HG03575 (cell line): ENCODE data around the gene ZNF385D.
"Not testable (repeated sequence)": the region's sequence is repeated elsewhere in the genome, so short reads cannot be mapped to it uniquely, and the experiment has no call there.

Experiments used
- ATAC-seq: cut with Tn5 transposase; IDR thresholded peaks from one replicate; pipeline ENCODE4 v1.9.1; 2021; ENCODE audit not compliant: unreplicated experiment, insufficient number of reproducible peaks, low FRiP score; ENCODE audit errors: extremely low read depth

The ZNF385D gene

DNA sequence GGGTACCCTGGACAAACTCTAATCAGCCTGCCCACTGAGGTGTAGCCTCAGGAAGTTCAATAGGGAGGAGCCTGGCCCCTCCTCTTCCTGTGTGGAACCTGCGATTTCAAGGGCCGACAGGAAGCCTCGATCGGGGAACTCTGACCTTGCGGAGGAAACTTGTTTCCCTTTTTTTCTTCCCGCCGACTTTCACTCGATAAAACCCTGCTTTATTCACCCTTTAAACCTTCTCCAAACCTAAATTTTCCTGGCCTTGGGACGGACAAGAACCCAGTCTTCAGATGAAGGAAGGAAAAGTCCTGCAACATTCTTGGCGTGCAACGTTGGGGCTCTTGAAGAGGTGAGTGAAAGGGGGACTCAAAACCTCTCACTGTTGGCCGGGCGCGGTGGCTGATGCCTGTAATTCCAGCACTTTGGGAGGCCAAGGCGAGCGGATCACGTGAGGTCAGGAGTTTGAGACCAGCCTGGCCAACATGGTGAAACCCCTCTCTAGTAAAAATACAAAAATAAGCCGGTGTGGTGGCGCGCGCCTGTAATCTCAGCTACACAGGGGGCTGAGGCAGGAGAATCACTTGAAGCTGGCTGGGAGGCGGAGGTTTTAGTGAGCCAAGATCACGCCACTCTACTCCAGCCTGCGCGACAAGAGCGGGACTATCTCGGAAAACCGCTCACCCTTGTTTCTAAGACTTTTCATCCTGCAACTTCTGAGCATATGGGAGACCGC is 208.2 kb downstream of the ZNF385D start:
- ATAC-seq: no peak

DNA sequence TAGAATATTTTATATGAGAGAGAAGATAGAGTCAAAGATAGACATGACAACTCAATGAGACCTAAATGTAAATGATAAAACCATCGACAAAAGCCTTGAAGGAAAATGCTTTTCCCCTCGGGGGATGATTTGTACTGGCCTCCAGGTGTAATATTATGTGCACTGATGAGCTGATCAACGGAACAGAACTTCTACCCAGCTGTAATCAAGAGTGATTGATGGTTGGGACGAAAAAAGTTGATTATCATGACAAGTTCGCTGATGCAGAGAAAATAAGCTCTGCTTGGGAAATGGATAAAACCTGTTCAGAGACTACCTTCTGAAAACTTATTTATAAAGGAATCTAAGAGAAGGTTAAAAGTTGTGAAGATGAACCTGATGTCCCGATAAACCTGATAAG is 210.7 kb downstream of the ZNF385D start:
- ATAC-seq: no peak

DNA sequence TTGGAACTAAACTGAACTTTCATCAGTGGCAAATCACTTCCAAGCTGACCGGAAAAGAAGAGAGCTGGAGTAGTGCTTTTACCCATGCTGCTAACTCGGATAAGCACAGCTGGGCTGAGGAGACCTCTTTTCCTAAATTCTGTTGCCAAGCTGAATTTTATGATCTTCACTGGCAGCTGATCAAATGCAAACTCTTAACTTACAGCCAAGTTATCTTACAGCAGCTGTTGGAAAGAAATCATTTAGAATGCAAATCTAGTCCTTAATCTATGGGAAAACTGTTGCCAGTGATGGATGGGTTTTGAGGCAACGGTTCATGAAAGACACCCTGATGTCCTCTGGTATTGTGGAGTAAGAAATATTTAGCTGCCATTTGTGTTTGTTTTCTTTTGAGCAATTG is 216.5 kb downstream of the ZNF385D start:
- ATAC-seq: no peak

DNA sequence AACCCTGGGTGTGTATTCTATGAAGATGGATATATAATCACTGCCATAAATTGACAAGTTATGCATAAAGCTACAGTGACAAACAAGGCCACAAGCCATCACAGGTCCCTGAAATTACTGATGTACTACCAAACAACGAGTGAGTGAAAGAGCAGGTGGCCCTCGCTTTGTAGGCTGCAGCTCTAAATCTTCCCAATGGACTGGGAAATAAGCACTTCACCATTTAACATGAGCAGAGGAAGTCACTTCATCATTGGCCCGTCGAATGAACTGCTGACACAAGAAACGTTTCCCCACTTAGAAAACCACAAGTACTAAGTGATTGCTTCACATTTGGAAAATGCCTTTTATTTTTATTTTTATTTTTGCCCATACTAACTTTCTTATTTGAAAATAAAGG is 218.0 kb downstream of the ZNF385D start:
- ATAC-seq: no peak

DNA sequence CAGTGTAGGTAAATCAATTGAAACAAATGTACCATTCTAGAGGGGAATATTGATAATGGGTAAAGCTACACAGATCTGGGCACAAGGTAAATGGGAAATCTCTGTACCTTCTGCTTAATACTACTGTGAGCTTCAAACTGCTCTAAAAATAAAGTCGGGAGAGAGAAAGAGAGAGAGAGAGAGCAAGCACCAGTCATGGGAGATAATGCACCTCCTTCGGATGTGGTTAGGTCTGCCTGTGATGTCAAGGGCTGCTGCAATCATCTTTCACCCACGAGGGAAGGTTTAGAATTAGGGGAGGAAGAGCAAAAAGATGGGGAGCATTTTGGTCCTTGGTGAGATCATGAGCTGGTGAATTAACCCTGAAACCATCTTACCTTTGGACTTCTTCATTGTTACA is 219.1 kb downstream of the ZNF385D start:
- ATAC-seq: no peak

DNA sequence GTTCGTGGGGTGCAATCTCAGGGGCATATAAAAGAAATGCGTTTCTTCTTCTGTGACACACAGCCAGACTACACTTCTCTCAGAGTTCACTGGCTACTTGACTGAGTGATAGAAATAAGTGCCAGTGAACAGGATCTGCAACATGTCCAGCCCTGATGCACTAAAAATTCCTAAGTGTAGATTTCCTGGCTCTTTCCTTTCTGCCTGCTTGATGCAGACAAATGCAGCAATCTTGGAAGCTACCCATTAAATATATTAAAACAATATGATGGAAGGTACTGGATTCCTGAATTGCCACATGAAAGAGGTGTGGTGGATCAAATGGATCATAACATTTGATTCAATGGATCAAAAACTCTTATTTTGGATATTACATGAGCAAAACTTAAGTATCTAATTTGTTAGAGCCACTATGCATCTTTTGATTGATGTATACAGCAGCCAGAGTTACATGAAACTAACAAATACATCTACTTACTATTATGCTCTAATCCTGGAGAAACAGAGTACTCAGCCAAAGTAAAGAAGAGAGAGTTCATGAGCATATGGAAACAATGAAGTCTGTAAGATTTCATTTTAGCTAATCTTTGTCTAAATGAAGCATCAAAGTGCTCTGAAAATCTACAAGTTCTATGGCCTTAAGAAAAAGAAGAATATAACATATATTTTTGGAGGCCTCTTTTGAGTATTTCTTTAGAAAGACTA is 222.6 kb downstream of the ZNF385D start:
- ATAC-seq: no peak

DNA sequence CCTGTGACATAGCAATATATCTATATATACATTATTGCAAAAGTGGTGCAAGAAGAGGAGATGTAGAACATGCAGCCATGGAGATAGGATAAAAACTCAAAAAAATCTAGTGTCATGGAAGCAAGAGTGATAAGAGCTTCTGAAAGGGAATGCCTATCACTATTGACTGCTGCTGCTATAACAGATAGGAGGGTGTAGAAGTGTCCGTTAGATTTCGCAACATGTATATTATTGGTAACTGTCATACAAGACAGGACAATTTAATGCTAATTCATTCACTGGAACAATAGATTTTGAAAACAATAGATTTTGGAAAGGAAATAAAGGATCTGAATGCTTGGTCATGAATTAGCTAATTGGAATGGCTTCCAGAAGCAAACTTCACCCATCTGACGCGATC is 224.5 kb downstream of the ZNF385D start:
- no peak for ATAC-seq

DNA sequence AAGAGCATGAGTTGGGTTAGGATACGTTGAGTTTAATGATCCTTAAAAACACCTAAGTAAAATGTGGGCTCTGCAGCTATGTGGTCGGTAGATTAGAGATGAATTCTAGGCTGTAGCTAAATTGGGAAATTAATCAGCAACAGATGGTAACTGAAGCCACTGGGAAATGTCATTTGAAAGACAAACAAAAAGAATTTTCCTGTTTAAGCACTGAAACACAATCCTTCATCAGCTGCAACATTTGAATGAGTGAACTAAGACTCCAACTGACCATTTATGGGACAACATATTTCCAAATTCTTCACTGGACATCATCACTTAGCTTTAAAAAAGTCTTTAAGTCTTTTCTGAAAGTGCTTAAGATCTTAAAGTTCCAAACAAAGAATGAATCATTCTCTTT is 226.9 kb downstream of the ZNF385D start:
- ATAC-seq: no peak

DNA sequence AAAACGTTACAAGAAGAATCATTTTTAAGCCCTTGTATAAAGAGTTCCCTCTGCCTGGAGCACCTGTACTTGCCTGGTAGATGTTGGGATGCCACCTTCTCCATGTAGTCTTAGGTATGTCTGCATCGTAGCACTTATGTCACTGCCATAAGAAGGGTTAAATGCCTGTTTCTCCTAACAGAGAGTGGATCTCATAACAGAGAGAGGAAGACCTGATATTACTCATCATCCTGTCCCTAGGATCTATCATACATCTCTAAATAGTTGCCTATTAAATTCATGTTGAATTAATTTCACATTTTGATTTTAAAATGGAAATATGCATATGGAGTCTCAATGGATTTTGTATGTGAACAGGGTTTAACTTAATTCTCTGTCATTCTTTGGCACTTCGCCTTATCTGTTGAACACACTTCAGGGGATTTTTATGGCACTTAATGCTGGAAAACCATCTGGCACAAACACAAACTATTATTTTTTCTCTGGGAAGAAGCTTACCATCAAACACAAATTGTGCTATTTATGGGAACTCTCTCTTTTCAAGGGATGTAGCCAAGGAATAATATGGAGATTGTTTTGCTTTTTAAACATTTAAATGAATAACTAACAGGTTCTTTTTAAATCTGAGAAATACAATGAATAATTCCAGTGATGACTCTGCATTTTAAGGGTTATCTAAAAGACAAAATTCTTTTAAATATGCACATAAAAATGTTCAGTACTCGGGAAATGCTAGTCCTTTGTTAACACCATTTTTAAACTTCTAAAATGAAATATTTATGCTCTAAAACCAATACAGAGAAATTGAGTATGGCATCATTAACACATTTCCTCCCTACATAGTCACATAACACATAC is 230.7 kb downstream of the ZNF385D start:
- no peak for ATAC-seq

DNA sequence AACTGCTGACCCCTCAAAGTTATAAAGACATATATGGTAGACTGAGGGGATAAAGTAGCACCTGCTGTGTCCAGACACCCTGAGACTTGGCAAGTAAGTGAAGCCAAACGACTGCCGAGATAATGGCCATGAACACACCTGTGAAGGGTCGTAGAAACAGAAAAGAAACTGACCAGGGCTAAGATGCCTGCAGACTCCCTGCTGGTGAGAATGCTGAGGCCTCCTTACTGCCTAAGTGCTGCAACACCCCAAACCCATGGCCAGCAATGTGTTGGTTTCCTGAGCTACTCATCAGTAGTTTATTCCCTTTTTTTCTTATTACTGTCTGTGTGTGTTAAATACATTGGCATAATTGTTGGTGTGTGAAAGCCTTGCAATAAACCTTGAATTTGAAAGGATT is 233.8 kb downstream of the ZNF385D start:
- no peak for ATAC-seq

DNA sequence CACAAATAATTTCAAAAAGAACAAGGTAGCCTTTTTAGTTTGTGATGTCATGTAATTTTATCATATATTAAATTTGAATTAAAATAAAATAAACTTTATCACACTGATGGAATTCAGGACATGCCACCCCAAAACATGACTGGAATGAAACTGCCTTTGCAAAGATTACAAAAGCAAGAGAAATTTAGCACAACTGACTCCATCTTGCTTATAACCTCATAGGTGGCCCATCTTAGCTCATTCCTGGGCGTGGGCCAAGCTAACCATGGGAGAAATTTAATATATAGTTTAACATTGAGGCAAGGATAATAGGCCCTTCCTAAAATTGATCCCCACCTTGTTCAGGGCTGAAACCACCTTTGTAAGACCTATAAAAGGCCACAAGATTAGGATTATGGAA is 235.6 kb downstream of the ZNF385D start:
- ATAC-seq: no peak

DNA sequence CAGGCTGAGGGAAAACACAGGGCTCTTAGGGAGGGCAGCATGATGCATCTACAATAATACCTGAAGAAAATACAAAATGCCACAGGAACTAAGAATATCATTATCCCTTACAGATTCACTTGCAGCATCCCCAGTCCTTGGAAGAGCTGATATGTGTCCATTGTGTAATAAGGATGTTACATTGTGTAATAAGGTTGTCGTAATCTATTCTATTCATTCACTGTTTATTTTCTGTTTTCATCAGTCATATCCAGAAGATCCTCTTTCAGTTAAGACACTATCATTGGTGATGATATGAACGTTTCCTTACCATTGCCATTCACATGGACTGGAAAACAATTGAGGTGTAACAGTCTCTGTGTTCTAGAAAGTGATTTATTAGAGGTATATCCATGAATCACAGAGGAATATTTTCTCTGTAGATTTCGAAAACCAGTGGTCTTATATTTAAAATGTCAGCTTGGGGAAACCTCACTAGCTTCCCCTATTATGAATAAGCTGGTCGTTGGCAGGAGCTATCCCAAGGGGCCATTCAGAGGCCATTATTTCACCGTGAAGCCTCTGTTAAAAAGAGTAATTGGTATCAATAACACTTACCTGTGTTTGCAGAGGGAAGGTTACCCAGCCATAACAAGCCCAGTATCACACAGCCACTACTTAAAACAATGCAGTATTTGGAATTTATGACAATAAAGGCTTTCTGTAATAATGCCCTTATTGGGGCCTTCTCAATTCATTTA is 241.1 kb downstream of the ZNF385D start:
- ATAC-seq: no peak

DNA sequence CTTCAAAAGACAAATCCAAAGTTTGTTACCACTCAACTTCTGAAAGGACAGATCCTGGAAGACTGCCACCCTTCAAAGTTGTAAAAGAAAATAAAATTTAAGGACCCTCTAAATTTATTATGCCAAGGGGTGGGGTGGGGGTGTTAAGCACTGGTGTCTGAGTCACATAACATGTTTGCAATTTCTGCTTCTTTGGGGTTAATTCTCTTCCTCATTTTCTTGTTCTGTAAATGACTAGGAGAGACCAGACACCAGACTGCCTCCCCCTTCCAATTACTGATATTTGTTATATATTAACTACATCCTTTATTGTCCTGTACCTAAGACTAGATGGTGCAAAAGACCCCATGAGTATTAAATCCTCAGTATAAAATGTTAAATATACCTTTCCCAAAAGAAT is 242.8 kb downstream of the ZNF385D start:
- no peak for ATAC-seq

DNA sequence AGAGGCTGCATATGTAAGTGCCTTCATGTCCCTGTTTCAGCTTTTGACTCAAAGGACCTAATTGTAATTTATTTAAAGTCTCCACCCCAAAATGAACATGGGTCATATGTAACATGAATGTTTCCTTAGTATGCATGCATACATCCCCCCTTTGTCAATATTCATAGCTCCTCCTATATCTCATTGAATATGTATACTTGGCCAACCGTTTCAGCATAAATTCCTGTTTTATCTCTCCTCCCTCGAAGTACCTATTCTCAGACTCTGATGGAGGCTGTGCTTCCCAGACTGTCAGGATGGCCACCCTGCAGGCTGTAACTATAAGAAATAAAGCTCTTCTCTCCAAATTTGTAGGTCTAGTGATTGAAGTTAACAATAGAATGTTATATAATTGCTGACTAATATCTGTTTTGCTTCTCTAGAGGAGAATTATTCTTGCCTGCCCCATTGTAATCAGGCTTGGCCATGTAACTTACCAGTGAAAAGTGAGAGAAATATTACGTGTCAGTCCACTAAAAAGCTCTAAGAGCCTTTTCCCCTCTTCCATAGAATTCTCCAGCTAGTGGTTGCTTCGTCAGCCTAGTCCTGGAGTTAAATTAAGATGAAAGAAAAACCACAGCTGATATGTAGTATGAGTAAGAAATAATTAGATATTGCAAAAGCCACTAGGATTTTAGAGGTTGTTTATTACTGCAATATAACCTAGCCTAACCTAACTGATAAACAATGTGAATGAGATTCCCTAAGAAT is 245.1 kb downstream of the ZNF385D start:
- ATAC-seq: no peak

DNA sequence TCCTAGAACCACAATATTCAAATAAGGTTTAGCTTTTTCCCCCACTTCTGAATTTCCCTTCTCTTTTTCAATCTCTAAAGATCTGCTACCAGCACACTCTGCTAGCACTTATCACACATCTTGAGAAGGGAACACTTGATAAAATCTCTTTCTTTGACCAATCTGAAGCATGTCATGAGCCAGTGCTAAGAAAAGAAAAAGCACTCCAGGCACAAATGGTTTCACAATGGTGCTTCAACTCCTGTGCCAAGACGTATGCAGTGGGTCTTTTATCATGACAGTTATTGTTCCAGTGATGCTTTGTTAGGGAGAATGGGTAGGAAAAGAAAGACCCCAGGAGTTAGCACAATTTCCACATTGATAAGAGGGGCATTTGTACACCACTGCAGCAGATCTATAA is 248.4 kb downstream of the ZNF385D start:
- no peak for ATAC-seq

DNA sequence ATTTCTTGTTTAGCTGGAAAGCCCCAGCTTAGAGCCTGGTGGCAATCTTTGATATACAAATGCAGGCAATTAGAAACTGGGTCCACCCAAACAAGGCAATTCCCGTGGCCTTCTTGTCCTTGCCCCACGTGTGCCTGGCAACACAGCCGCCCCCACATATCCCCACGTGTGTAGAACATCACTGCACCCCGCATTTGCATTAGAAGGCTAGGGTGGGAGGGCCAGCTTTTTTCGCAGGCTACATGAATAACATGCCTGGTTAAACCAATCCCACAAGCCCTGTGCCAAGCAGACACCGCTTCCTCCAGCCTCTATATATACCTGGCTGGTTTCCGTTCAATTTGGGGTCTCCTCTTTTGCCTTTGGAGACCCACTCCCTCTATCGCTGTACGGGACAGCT is 250.2 kb downstream of the ZNF385D start:
- no peak for ATAC-seq

DNA sequence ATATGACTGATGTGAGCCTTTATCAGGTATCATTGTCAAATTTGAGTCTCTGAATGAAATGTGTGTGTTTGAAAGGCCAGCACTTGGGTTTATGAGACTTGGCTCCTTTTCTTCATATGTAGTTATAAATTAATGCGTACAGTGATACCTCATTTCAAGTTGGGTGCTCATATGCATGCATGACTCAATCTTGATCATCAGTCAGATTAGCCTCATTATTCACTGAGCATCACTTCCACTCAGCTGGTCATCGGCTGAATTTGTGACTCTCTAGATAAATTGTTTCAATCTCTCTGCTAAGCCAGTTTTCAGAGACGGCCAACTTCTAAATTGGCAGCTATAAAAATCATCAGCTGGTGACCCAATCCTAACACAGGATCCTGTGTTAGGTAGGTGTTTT is 260.3 kb downstream of the ZNF385D start:
- not testable (repeated sequence) for ATAC-seq

DNA sequence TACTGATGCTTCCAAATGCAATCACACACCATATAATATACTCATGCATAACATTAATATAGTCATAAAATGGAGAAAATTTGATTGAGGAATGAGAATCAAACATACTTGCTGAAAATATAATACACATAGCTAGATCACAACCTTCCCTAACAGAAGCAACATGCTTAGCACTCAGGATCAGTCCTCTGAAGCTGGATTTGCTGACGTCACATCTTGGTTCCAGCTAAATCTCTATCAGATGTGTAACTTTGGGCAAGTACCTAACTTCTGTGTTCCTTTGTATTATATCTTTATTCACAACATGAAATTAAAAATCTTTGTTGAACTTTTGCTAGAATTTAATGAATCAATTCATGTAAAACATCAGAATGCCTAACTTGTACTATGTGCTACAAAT is 263.5 kb downstream of the ZNF385D start:
- ATAC-seq: no peak
